ENCODE results near the gene STRN.
"Not testable (repeated sequence)": the region's sequence is repeated elsewhere in the genome, so short reads cannot be mapped to it uniquely, and the experiment has no call there.

Gene STRN

GRCh38 chr2:36839976-36840617 is 126.2 kb downstream of the STRN start:
- no peak for TF ChIP-seq CTCF (IDR thresholded peaks at IDR 0.05; ENCODE audit: insufficient read depth, low read depth, low read length, missing control alignments)
- DNase-seq (ENCODE audit: low read depth) = no peak
- no peak overlapping the region for H3K4me3 ChIP-seq (ENCODE audit: low read depth, low read length)

- TF ChIP-seq CTCF (IDR thresholded peaks at IDR 0.05; ENCODE audit: insufficient read depth, low read depth, low read length, missing control alignments) = no peak
- no peak for DNase-seq (ENCODE audit: low read depth)
- H3K4me3 ChIP-seq (ENCODE audit: low read depth, low read length) = no peak overlapping the region
Observed at GRCh38 chr2:36834731-36835524, 131.4 kb downstream of the STRN start.

GRCh38 chr2:36834203-36834602 is 132.1 kb downstream of the STRN start:
- no peak for TF ChIP-seq CTCF (IDR thresholded peaks at IDR 0.05; ENCODE audit: insufficient read depth, low read depth, low read length, missing control alignments)
- H3K4me3 ChIP-seq (ENCODE audit: low read depth, low read length) = no peak overlapping the region
- no peak for DNase-seq (ENCODE audit: low read depth)

- no peak overlapping the region for H3K4me3 ChIP-seq (ENCODE audit: low read depth, low read length)
- no peak for TF ChIP-seq CTCF (IDR thresholded peaks at IDR 0.05; ENCODE audit: insufficient read depth, low read depth, low read length, missing control alignments)
- no peak for DNase-seq (ENCODE audit: low read depth)
Observed at GRCh38 chr2:36831185-36831584, 135.2 kb downstream of the STRN start.

GRCh38 chr2:36824683-36825082 is 141.7 kb downstream of the STRN start:
- H3K4me3 ChIP-seq (ENCODE audit: low read depth, low read length); DNase-seq (ENCODE audit: low read depth): not testable (repeated sequence)

GRCh38 chr2:36824273-36824672 is 142.1 kb downstream of the STRN start:
- no peak for TF ChIP-seq CTCF (IDR thresholded peaks at IDR 0.05; ENCODE audit: insufficient read depth, low read depth, low read length, missing control alignments)
- no peak overlapping the region for H3K4me3 ChIP-seq (ENCODE audit: low read depth, low read length)
- no peak for DNase-seq (ENCODE audit: low read depth)

- TF ChIP-seq CTCF (IDR thresholded peaks at IDR 0.05; ENCODE audit: insufficient read depth, low read depth, low read length, missing control alignments) = no peak
- no peak overlapping the region for H3K4me3 ChIP-seq (ENCODE audit: low read depth, low read length)
- no peak for DNase-seq (ENCODE audit: low read depth)
Observed at GRCh38 chr2:36823862-36824261, 142.5 kb downstream of the STRN start.
